ENCODE measurements around the gene MIDN.
"Not testable (repeated sequence)": the region's sequence is repeated elsewhere in the genome, so short reads cannot be mapped to it uniquely, and the experiment has no call there.

The MIDN gene

GRCh38 chr19:1248139-1248785 lies at the start of gene MIDN:
Gene MIDN, plus strand, starts transcription at chr19:1248583. Its CDS starts 1,714 bp downstream, at chr19:1250297.
- Histone ChIP-seq H3K27me3 (ENCODE audit: control insufficient read depth, low read length) (no peaks in the 10 kb centered on the region), H3K4me1 (ENCODE audit: control insufficient read depth, low read length) (peaks cover 48% of the 10 kb centered on the region), H3K36me3 (ENCODE audit: control insufficient read depth, low read length) (peaks cover 58% of the 10 kb centered on the region), H3K4me3 (ENCODE audit: low read length) (peak within 1 kb of the TSS; percentile 83), H3F3A (ENCODE audit: control insufficient read depth, insufficient read depth) (peaks cover 11% of the 10 kb centered on the region), H4K20me1 (ENCODE audit: control insufficient read depth, insufficient read depth, low read depth, low read length) (no peaks in the 10 kb centered on the region), H3K9me3 (ENCODE audit: control insufficient read depth, insufficient read depth, low read length) (no peaks in the 10 kb centered on the region), H3K4me2 (ENCODE audit: low read length) (peak within 1 kb of the TSS; percentile 91), H3K27ac (ENCODE audit: low read depth, low read length) (peak within 1 kb of the TSS; percentile 74), H3K79me2 (ENCODE audit: control insufficient read depth, low read length) (peaks cover 60% of the 10 kb centered on the region), H3K9me2 (replicated peaks; ENCODE audit: control insufficient read depth, low read length) (no peaks in the 10 kb centered on the region)
- TF ChIP-seq EZH2phosphoT487 (IDR thresholded peaks at IDR 0.05; ENCODE audit: borderline replicate concordance, low read length) (no peak), CTCF (IDR thresholded peaks at IDR 0.05; ENCODE audit: low read depth, low read length, poor library complexity, severe bottlenecking) (peak; percentile 56)

GRCh38 chr19:1199531-1199930 lies 48.9 kb upstream of the MIDN start:
- no peaks in the 10 kb centered on the region for H3K27me3 ChIP-seq (ENCODE audit: control insufficient read depth, low read length)
- H3K9me2 ChIP-seq (replicated peaks; ENCODE audit: control insufficient read depth, low read length): no peaks in the 10 kb centered on the region
- no peak for TF ChIP-seq EZH2phosphoT487 (IDR thresholded peaks at IDR 0.05; ENCODE audit: borderline replicate concordance, low read length)
- TF ChIP-seq CTCF (IDR thresholded peaks at IDR 0.05; ENCODE audit: low read depth, low read length, poor library complexity, severe bottlenecking): no peak

DNA sequence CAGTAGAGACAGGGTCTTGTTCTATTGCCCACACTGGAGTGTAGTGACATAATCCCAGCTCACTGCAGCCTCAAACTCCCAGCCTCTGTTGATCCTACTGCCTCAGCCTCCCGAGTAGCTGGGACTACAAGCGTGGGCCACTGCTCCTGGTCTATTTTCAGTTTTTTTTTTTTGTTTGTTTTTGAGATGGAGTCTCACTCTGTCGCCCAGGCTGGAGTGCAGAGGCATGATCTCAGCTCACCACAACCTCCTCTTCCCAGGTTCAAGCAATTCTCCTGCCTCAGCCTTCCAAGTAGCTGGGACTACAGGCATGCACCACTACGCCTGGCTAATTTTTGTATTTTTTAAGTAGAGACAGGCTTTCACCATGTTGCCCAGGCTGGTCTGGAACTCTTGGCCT lies 47.8 kb upstream of the MIDN start:
- H3K4me1 ChIP-seq (ENCODE audit: control insufficient read depth, low read length): peaks cover 16% of the 10 kb centered on the region
- not testable (repeated sequence) for H3K79me2 ChIP-seq (ENCODE audit: control insufficient read depth, low read length); H3K9me2 ChIP-seq (replicated peaks; ENCODE audit: control insufficient read depth, low read length); H3K36me3 ChIP-seq (ENCODE audit: control insufficient read depth, low read length); H3K27me3 ChIP-seq (ENCODE audit: control insufficient read depth, low read length); H4K20me1 ChIP-seq (ENCODE audit: control insufficient read depth, insufficient read depth, low read depth, low read length); H3F3A ChIP-seq (ENCODE audit: control insufficient read depth, insufficient read depth); H3K9me3 ChIP-seq (ENCODE audit: control insufficient read depth, insufficient read depth, low read length); H3K4me2 ChIP-seq (ENCODE audit: low read length); H3K27ac ChIP-seq (ENCODE audit: low read depth, low read length); H3K4me3 ChIP-seq (ENCODE audit: low read length)

More at GRCh38 chr19:1199531-1199930, 48.9 kb upstream of the MIDN start:
- Histone ChIP-seq H3K79me2 (ENCODE audit: control insufficient read depth, low read length) (no peaks in the 10 kb centered on the region), H3F3A (ENCODE audit: control insufficient read depth, insufficient read depth) (no peaks in the 10 kb centered on the region), H3K4me2 (ENCODE audit: low read length) (no peak overlapping the region), H3K36me3 (ENCODE audit: control insufficient read depth, low read length) (no peaks in the 10 kb centered on the region), H3K4me3 (ENCODE audit: low read length) (no peak overlapping the region), H3K27ac (ENCODE audit: low read depth, low read length) (no peak overlapping the region), H3K4me1 (ENCODE audit: control insufficient read depth, low read length) (peaks cover 9% of the 10 kb centered on the region), H3K9me3 (ENCODE audit: control insufficient read depth, insufficient read depth, low read length) (no peaks in the 10 kb centered on the region), H4K20me1 (ENCODE audit: control insufficient read depth, insufficient read depth, low read depth, low read length) (no peaks in the 10 kb centered on the region)
